K562 (cell line): ENCODE data around the gene TFPT. TPM values are rescaled to one million over a fixed set of nuclear protein-coding genes. Genes with fewer than 3 reads are reported as not detected.

ENCODE experiments used
- ATAC-seq: fragments of 200-7000 bp; cut with Tn5 transposase; 3 replicates; pipeline ENCODE4 v1.9.1; 2020; ENCODE audit warnings: moderate library complexity
- BruUV-seq: library from RNA; stranded (reverse); fragments of 400-500 nt; replicated peaks from 2 replicates; lab custom pipeline; 2021; lab: Mats Ljungman, UMichigan
- CTCF ChIA-PET: fragments of 300-600 bp; formaldehyde crosslinking; extraction: SDS; loops from one replicate; lab custom pipeline; 2021; ENCODE audit warnings: low intra/inter-chr PET ratio; lab: Yijun Ruan, JAX
- POLR2A ChIA-PET: fragments of 300-600, 350-650 bp; sonication (Branson Sonifier 250); formaldehyde crosslinking; extraction: SDS; loops from one replicate; lab custom pipeline; 2021; ENCODE audit warnings: antibody characterized with exemption, inconsistent platforms; lab: Yijun Ruan, JAX
- DNase-seq, 4 experiments: peaks; one replicate each; pipeline versions ENCODE4 v3.0.0 to v3.0.0-alpha.2; 2011 to 2018; ENCODE audit warnings: low spot score in 3 of 4, mixed read lengths in 3 of 4; ENCODE audit errors: extremely low read depth in 1 of 4
- FAIRE-seq: peaks from 2 replicates; lab custom pipeline; 2011; peaks lifted over from hg19 to GRCh38; lab: Jason Lieb, UNC
- H2AFZ ChIP-seq: 2 replicates; pipeline ENCODE4 v1.6.0; 2011; ENCODE audit warnings: low read depth, low read length, control low read depth, inconsistent platforms
- H3K27ac ChIP-seq: fragments of 200-600 bp; 3 replicates; pipeline ENCODE4 v1.8.0; 2011; ENCODE audit warnings: low read depth, mild to moderate bottlenecking, control low read depth, inconsistent platforms, low read length, moderate library complexity, mixed read lengths; ENCODE audit errors: extremely low read depth
- H3K27me3 ChIP-seq, 2 experiments: fragments of 300-600 bp in 1 of 2; 2 replicates in 1 of 2; 3 replicates in 1 of 2; pipeline versions ENCODE4 v1.6.0 to v1.8.0; 2011; ENCODE audit warnings: inconsistent platforms in 2 of 2, low read length in 2 of 2, mild to moderate bottlenecking in 1 of 2, mixed read lengths in 1 of 2, moderate library complexity in 1 of 2; ENCODE audit not compliant: control insufficient read depth in 2 of 2, insufficient read depth in 2 of 2
- H3K36me3 ChIP-seq: fragments of 300-600 bp; 3 replicates; pipeline ENCODE4 v1.8.0; 2011; ENCODE audit warnings: mild to moderate bottlenecking, low read length, inconsistent platforms; ENCODE audit not compliant: control insufficient read depth, insufficient read depth
- H3K4me1 ChIP-seq, 2 experiments: fragments of 200-600 bp in 1 of 2; replicated peaks in 1 of 2; 2 replicates in 1 of 2; 3 replicates in 1 of 2; pipeline versions ENCODE4 v1.5.1 to v1.8.0; 2011; ENCODE audit warnings: inconsistent platforms in 2 of 2, low read length in 2 of 2, mild to moderate bottlenecking in 1 of 2, mixed read lengths in 1 of 2, moderate library complexity in 1 of 2; ENCODE audit not compliant: control insufficient read depth in 2 of 2, insufficient read depth in 2 of 2
- H3K4me2 ChIP-seq: 2 replicates; pipeline ENCODE4 v1.6.1; 2011; ENCODE audit warnings: low read length, control low read depth, inconsistent platforms, mixed read lengths; ENCODE audit not compliant: insufficient read depth
- H3K4me3 ChIP-seq: fragments of 200-600 bp; sonication (generic), shearing (Covaris generic); 2 replicates; pipeline ENCODE4 v1.5.1; 2016; ENCODE audit warnings: control low read depth, inconsistent platforms
- H3K79me2 ChIP-seq: fragments of 200-600 bp; 3 replicates; pipeline ENCODE4 v1.8.0; 2011; ENCODE audit warnings: low read length, inconsistent platforms; ENCODE audit not compliant: control insufficient read depth, insufficient read depth
- H3K9ac ChIP-seq, 2 experiments: 2 replicates each; pipeline versions ENCODE4 v1.6.0 to v1.6.1; 2011; ENCODE audit warnings: low read depth in 2 of 2, low read length in 2 of 2, control low read depth in 1 of 2, inconsistent platforms in 1 of 2, mild to moderate bottlenecking in 1 of 2, mixed read lengths in 1 of 2; ENCODE audit not compliant: insufficient read depth in 1 of 2
- H3K9me1 ChIP-seq: one replicate; pipeline ENCODE4 v1.6.0; 2011; ENCODE audit warnings: inconsistent platforms, mild to moderate bottlenecking, low read length, moderate library complexity; ENCODE audit not compliant: control insufficient read depth, insufficient read depth
- H3K9me3 ChIP-seq: replicated peaks from 2 replicates; pipeline ENCODE4 v1.5.1; 2011; ENCODE audit warnings: low read depth, low read length, inconsistent platforms; ENCODE audit not compliant: control insufficient read depth, insufficient read depth
- H4K20me1 ChIP-seq: replicated peaks from 2 replicates; pipeline ENCODE4 v1.6.1; 2011; ENCODE audit warnings: low read length, inconsistent platforms, mixed read lengths; ENCODE audit not compliant: control insufficient read depth, insufficient read depth
- ELF2 ChIP-seq: fragments of 250-450 bp; sonication (Bioruptor Pico); IDR thresholded peaks from 2 replicates; pipeline ENCODE4 v1.5.0; 2021; ENCODE audit warnings: mild to moderate bottlenecking
- FOS ChIP-seq: IDR thresholded peaks from 3 replicates; pipeline ENCODE4 v1.6.1; 2011; ENCODE audit not compliant: insufficient read length; ENCODE audit errors: extremely low read depth
- FOXP1 ChIP-seq: sonication (generic); formaldehyde crosslinking; IDR thresholded peaks from 2 replicates; pipeline ENCODE4 v1.8.0; 2022; ENCODE audit warnings: mild to moderate bottlenecking, missing genetic modification reagents
- GATAD2A ChIP-seq: fragments of 450-650 bp; IDR thresholded peaks from 2 replicates; pipeline ENCODE4 v1.6.1; 2017
- HNRNPK ChIP-seq: fragments of 200-400 bp; formaldehyde crosslinking; IDR thresholded peaks from one replicate; pipeline ENCODE4 v1.6.1; 2018; ENCODE audit warnings: mild to moderate bottlenecking, low read depth, low read length; ENCODE audit not compliant: poor library complexity, severe bottlenecking
- PCBP1 ChIP-seq: fragments of 200-400 bp; formaldehyde crosslinking; IDR thresholded peaks from 2 replicates; pipeline ENCODE4 v1.6.1; 2018; ENCODE audit warnings: mild to moderate bottlenecking, low read depth, low read length; ENCODE audit not compliant: poor library complexity, severe bottlenecking
- PPARD ChIP-seq: fragments of 250-450 bp; sonication (Bioruptor Pico); IDR thresholded peaks from 2 replicates; pipeline ENCODE4 v1.8.0; 2022; ENCODE audit warnings: inconsistent platforms, mild to moderate bottlenecking, moderate library complexity
- RBM22 ChIP-seq: fragments of 200-400 bp; formaldehyde crosslinking; IDR thresholded peaks from 2 replicates; pipeline ENCODE4 v1.6.1; 2018; ENCODE audit warnings: low read length, low read depth; ENCODE audit not compliant: poor library complexity, severe bottlenecking
- RBM39 ChIP-seq: fragments of 200-400 bp; formaldehyde crosslinking; optimal IDR thresholded peaks from 2 replicates; pipeline ENCODE3; 2018; ENCODE audit warnings: low read depth, low read length
- RFX5 ChIP-seq: IDR thresholded peaks from 2 replicates; pipeline ENCODE4 v1.6.1; 2011; ENCODE audit warnings: low read depth, mild to moderate bottlenecking, improper control_type of control experiment, low read length
- SAFB2 ChIP-seq: fragments of 200-400 bp; formaldehyde crosslinking; IDR thresholded peaks from 2 replicates; pipeline ENCODE4 v1.6.1; 2018; ENCODE audit warnings: borderline replicate concordance, low read length, low read depth, moderate library complexity; ENCODE audit not compliant: severe bottlenecking
- SMARCA4 ChIP-seq: fragments of 450-650 bp; IDR thresholded peaks from 2 replicates; pipeline ENCODE4 v1.6.1; 2016
- SNAPC5 ChIP-seq: fragments of 250-450 bp; sonication (Bioruptor Pico); IDR thresholded peaks from 2 replicates; pipeline ENCODE4 v1.8.0; 2021; ENCODE audit warnings: moderate library complexity, mild to moderate bottlenecking, inconsistent platforms
- SRSF7 ChIP-seq: fragments of 200-400 bp; formaldehyde crosslinking; optimal IDR thresholded peaks from 2 replicates; pipeline ENCODE3; 2017; ENCODE audit warnings: mild to moderate bottlenecking, low read depth, low read length
- TAF9B ChIP-seq: fragments of 450-650 bp; IDR thresholded peaks from 2 replicates; pipeline ENCODE4 v1.6.1; 2018; ENCODE audit warnings: mild to moderate bottlenecking; ENCODE audit not compliant: partially characterized antibody
- TOE1 ChIP-seq, 2 experiments: fragments of 450-650 bp in 1 of 2; sonication (generic) in 1 of 2; formaldehyde crosslinking in 1 of 2; IDR thresholded peaks; 2 replicates each; pipeline versions ENCODE4 v1.7.1 to v1.8.0; 2016 to 2022; ENCODE audit warnings: borderline replicate concordance in 2 of 2, mild to moderate bottlenecking in 2 of 2, antibody characterized with exemption in 1 of 2, inconsistent platforms in 1 of 2, low read depth in 1 of 2, missing genetic modification reagents in 1 of 2, moderate library complexity in 1 of 2
- ZBTB49 ChIP-seq: sonication (generic); formaldehyde crosslinking; IDR thresholded peaks from 2 replicates; pipeline ENCODE4 v1.8.0; 2022; ENCODE audit warnings: missing genetic modification reagents, mild to moderate bottlenecking, borderline replicate concordance
- ZNF143 ChIP-seq: sonication (generic); formaldehyde crosslinking; IDR thresholded peaks from 2 replicates; pipeline ENCODE4 v1.9.0; 2022; ENCODE audit warnings: mild to moderate bottlenecking, missing genetic modification reagents
- ZNF253 ChIP-seq: fragments of 250-450 bp; sonication (Bioruptor Pico); conservative IDR thresholded peaks from 2 replicates; pipeline ENCODE4 v1.6.1; 2021; ENCODE audit warnings: mild to moderate bottlenecking
- ZNF511 ChIP-seq: sonication (generic); formaldehyde crosslinking; IDR thresholded peaks from 2 replicates; pipeline ENCODE4 v1.8.0; 2022; ENCODE audit warnings: mild to moderate bottlenecking, missing genetic modification reagents
- ZNF780A ChIP-seq: fragments of 250-450 bp; sonication (Bioruptor Pico); IDR thresholded peaks from 2 replicates; pipeline ENCODE4 v1.5.0; 2021; ENCODE audit warnings: mild to moderate bottlenecking
- WGBS: fragments of 100-300 bp; shearing (Covaris generic); methylation state at CpG from one replicate; pipeline ENCODE4 v1.1.6; 2016; ENCODE audit warnings: low coverage, mixed read lengths; ENCODE audit not compliant: insufficient coverage; ENCODE audit errors: missing lambda C conversion rate; 5-methylcytosine and 5-hydroxymethylcytosine counted together
- in situ Hi-C: fragments of 300-500 bp; cut with MboI; formaldehyde crosslinking; loops from 4 replicates; pipeline ENCODE4 v1.15.0; 2018; ENCODE audit warnings: inconsistent platforms, mixed read lengths
- intact Hi-C: fragments of 100-400 bp; cut with micrococcal nuclease; formaldehyde crosslinking; loops from 2 replicates; pipeline ENCODE4 v1.14.2; 2022
- polyA plus RNA-seq, 8 experiments: library from polyadenylated mRNA; depleted of rRNA in 4 of 8; stranded (reverse) in 5 of 8; unstranded in 3 of 8; fragments of >200 nt; fragmentation: Nextera tagmentation in 2 of 8; fragmentation: Illumina TruSeq in 1 of 8; extraction: Ambion mirVana in 2 of 8; extraction: Trizol in 1 of 8; gene quantifications; 2 replicates each; pipeline versions ENCODE4 v1.2.1 to v1.2.3, GENCODE V29; 2011 to 2014; ENCODE audit warnings: inconsistent platforms in 1 of 8, missing spikeins in 1 of 8
- total RNA-seq, 7 experiments: library from RNA; depleted of rRNA in 6 of 7; stranded (reverse); fragments of >200 nt in 6 of 7; fragmentation: Illumina TruSeq in 2 of 7; extraction: Trizol in 2 of 7; gene quantifications; 2 replicates each; pipeline versions ENCODE4 v1.2.1 to v1.2.3, GENCODE V29; 2011 to 2021; ENCODE audit warnings: low replicate concordance in 1 of 7

Gene TFPT
- total and polyA plus RNA-seq, 9 of the 15 experiments (the other 6 are each of a cell fraction or from before 2014, with no cell fraction given), result 0.72 to 16.4 (median 9.2) TPM

GRCh38 chr19:54133312-54133956 lies 18.0 kb upstream of the TFPT start:
- FAIRE-seq, result no peak
- H3K9me1 ChIP-seq, result no peaks in the 10 kb centered on the region
- no peak for ATAC-seq
- ChIA-PET POLR2A (interaction anchor here (1.5 kb wide), 1 partner anchor 18 kb away, joined by 5 read pairs; the partner anchor contains the start of genes PRPF31 and TFPT), CTCF (no interaction called here)
- peak in 1 of 4 experiments; percentile 48 for DNase-seq
- 57% methylated on average over 8 of the region's 10 CpGs for WGBS
- no peaks in the 10 kb centered on the region for H3K27me3 ChIP-seq
- intact Hi-C loops, result no loop called here
- no TSS peak for BruUV-seq
- H3K36me3 ChIP-seq, result peaks cover 28% of the 10 kb centered on the region; the same call in 1 of the 3 replicates
- H3K27ac ChIP-seq, result no peak overlapping the region
- H3K79me2 ChIP-seq, result peaks cover 9% of the 10 kb centered on the region
- no peak overlapping the region for H2AFZ ChIP-seq
- no peak overlapping the region; a peak in 1 of 4 replicates for H3K9ac ChIP-seq
- no peaks in the 10 kb centered on the region for H4K20me1 ChIP-seq
- in situ Hi-C loops, result no loop called here
- H3K4me2 ChIP-seq, result no peak overlapping the region
- H3K9me3 ChIP-seq, result no peaks in the 10 kb centered on the region
- peaks cover 4 to 12% of the 10 kb centered on the region in 2 experiments; a peak in 3 of 5 replicates for H3K4me1 ChIP-seq
- no peak overlapping the region for H3K4me3 ChIP-seq
- TF ChIP-seq SRSF7 (peak; percentile 87), ZNF253 (CRISPR knock-in tag) (no peak), TOE1 (IDR thresholded peaks at IDR 0.05; ENCODE audit: borderline replicate concordance) (no peak), TOE1 (CRISPR knock-in tag; IDR thresholded peaks at IDR 0.05; ENCODE audit: borderline replicate concordance, low read depth) (no peak), RFX5 (no peak), ZNF511 (CRISPR knock-in tag) (no peak), TAF9B (no peak), PPARD (CRISPR knock-in tag) (no peak), PCBP1 (peak; percentile 88), RBM39 (peak; percentile 69), RBM22 (peak; percentile 82), ZNF780A (CRISPR knock-in tag) (no peak), FOXP1 (CRISPR knock-in tag) (no peak), SMARCA4 (no peak), GATAD2A (no peak), ZBTB49 (no peak), SAFB2 (no peak), ELF2 (CRISPR knock-in tag) (no peak), ZNF143 (CRISPR knock-in tag) (no peak), HNRNPK (peak; percentile 66), SNAPC5 (CRISPR knock-in tag) (no peak), FOS (no peak)
